DND-41 (cell line): ENCODE measurements around the gene NUP133.

ENCODE experiments used
- ATAC-seq: fragments of 200-7000 bp; cut with Tn5 transposase; 3 replicates; pipeline ENCODE4 v1.9.1; 2021; ENCODE audit warnings: low read depth; ENCODE audit not compliant: insufficient read depth
- DNase-seq: peaks from one replicate; pipeline ENCODE4 v3.0.0-alpha.2; 2020
- H2AFZ ChIP-seq: 2 replicates; pipeline ENCODE4 v1.6.0; 2012; ENCODE audit warnings: low read depth, low read length
- H3K27ac ChIP-seq: 2 replicates; pipeline ENCODE4 v1.5.1; 2012; ENCODE audit warnings: low read length, inconsistent platforms
- H3K27me3 ChIP-seq: fragments of 200-600 bp; sonication (generic); 2 replicates; pipeline ENCODE4 v1.6.0; 2012; ENCODE audit warnings: low read length, mild to moderate bottlenecking, inconsistent platforms; ENCODE audit not compliant: insufficient read depth, poor library complexity
- H3K36me3 ChIP-seq: 2 replicates; pipeline ENCODE4 v1.5.1; 2012; ENCODE audit warnings: low read length, inconsistent platforms; ENCODE audit not compliant: insufficient read depth
- H3K4me1 ChIP-seq: 2 replicates; pipeline ENCODE4 v1.5.1; 2012; ENCODE audit warnings: mild to moderate bottlenecking, low read length; ENCODE audit not compliant: insufficient read depth
- H3K4me2 ChIP-seq: 2 replicates; pipeline ENCODE4 v1.6.0; 2012; ENCODE audit warnings: mild to moderate bottlenecking, moderate library complexity, low read length, inconsistent platforms; ENCODE audit not compliant: insufficient read depth
- H3K4me3 ChIP-seq, 2 experiments: fragments of 200-600 bp in 1 of 2; shearing (Covaris generic) in 1 of 2; 2 replicates each; pipeline ENCODE4 v1.5.1; 2012 to 2016; ENCODE audit warnings: inconsistent platforms in 2 of 2, low read length in 2 of 2, mild to moderate bottlenecking in 2 of 2, low read depth in 1 of 2, moderate library complexity in 1 of 2
- H3K79me2 ChIP-seq: 2 replicates; pipeline ENCODE4 v1.6.0; 2012; ENCODE audit warnings: low read length, inconsistent platforms; ENCODE audit not compliant: insufficient read depth
- H3K9ac ChIP-seq: 2 replicates; pipeline ENCODE4 v1.6.0; 2012; ENCODE audit warnings: low read depth, mild to moderate bottlenecking, inconsistent platforms, low read length, moderate library complexity
- H3K9me3 ChIP-seq: 2 replicates; pipeline ENCODE4 v1.5.1; 2012; ENCODE audit warnings: low read length, moderate library complexity, mild to moderate bottlenecking, inconsistent platforms; ENCODE audit not compliant: insufficient read depth, severe bottlenecking
- H4K20me1 ChIP-seq: 2 replicates; pipeline ENCODE4 v1.6.0; 2012; ENCODE audit warnings: low read length; ENCODE audit not compliant: insufficient read depth
- EZH2 ChIP-seq: IDR thresholded peaks from 3 replicates; pipeline ENCODE4 v1.6.1; 2012; ENCODE audit warnings: borderline replicate concordance, low read depth, mild to moderate bottlenecking, moderate library complexity, low read length, inconsistent platforms; ENCODE audit not compliant: severe bottlenecking
- TF ChIP-seq, protein P1 (sequence below): IDR thresholded peaks from 2 replicates; pipeline ENCODE4 v1.5.1; 2012; ENCODE audit warnings: borderline replicate concordance, low read length, moderate library complexity, mild to moderate bottlenecking; ENCODE audit not compliant: poor library complexity, severe bottlenecking; ENCODE audit errors: extremely low read depth

The NUP133 gene

GRCh38 chr1:229547542-229547941, 39.4 kb upstream of the NUP133 start:
- no peak overlapping the region for H3K9ac ChIP-seq
- H3K9me3 ChIP-seq, result no peaks in the 10 kb centered on the region
- H3K36me3 ChIP-seq, result peaks cover 51% of the 10 kb centered on the region
- no peak overlapping the region for H3K27ac ChIP-seq
- H4K20me1 ChIP-seq, result peaks cover 7% of the 10 kb centered on the region; the same call in 1 of the 2 replicates
- DNase-seq, result no peak
- H3K4me3 ChIP-seq, result no peak overlapping the region
- ATAC-seq, result no peak
- H3K4me2 ChIP-seq, result no peak overlapping the region
- TF ChIP-seq EZH2, result no peak
- TF ChIP-seq, protein P1, sequence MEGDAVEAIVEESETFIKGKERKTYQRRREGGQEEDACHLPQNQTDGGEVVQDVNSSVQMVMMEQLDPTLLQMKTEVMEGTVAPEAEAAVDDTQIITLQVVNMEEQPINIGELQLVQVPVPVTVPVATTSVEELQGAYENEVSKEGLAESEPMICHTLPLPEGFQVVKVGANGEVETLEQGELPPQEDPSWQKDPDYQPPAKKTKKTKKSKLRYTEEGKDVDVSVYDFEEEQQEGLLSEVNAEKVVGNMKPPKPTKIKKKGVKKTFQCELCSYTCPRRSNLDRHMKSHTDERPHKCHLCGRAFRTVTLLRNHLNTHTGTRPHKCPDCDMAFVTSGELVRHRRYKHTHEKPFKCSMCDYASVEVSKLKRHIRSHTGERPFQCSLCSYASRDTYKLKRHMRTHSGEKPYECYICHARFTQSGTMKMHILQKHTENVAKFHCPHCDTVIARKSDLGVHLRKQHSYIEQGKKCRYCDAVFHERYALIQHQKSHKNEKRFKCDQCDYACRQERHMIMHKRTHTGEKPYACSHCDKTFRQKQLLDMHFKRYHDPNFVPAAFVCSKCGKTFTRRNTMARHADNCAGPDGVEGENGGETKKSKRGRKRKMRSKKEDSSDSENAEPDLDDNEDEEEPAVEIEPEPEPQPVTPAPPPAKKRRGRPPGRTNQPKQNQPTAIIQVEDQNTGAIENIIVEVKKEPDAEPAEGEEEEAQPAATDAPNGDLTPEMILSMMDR, result no peak
- H3K4me1 ChIP-seq, result no peaks in the 10 kb centered on the region
- peaks cover 36% of the 10 kb centered on the region for H3K79me2 ChIP-seq
- H2AFZ ChIP-seq, result no peak overlapping the region
- no peaks in the 10 kb centered on the region for H3K27me3 ChIP-seq

DNA sequence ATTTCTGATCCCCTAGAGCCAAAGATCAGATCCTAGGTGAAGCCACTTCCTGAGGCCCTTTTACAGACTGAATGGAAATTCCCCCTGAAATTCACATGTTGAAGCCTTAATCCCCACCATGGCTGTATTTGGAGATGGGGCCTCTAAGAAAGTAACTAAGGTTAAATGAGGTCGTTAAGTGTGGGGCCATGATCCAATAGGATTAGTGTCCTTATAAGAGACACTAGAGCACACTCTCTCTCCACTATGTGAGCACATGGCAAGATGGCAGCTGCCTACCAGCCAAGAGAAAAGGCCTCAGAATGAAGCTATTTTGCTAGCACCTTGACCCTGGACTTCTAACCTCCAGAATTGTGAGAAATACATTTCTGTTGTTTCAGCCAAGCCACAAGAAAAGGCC, 36.4 kb upstream of the NUP133 start:
- no peak overlapping the region for H3K4me3 ChIP-seq
- TF ChIP-seq, protein P1, result no peak
- no peak for TF ChIP-seq EZH2
- no peak overlapping the region for H3K4me2 ChIP-seq
- no peak overlapping the region for H3K9ac ChIP-seq
- DNase-seq (no peak), ATAC-seq (no peak)
- peaks cover 7% of the 10 kb centered on the region for H3K79me2 ChIP-seq
- H3K36me3 ChIP-seq, result peaks cover 72% of the 10 kb centered on the region
- no peaks in the 10 kb centered on the region; the same call in 1 of the 2 replicates for H4K20me1 ChIP-seq
- H3K27ac ChIP-seq, result no peak overlapping the region
- no peaks in the 10 kb centered on the region for H3K4me1 ChIP-seq
- H3K9me3 ChIP-seq, result no peaks in the 10 kb centered on the region
- H2AFZ ChIP-seq, result no peak overlapping the region
- H3K27me3 ChIP-seq, result no peaks in the 10 kb centered on the region

- H3K27ac ChIP-seq, result no peak overlapping the region
- H3K79me2 ChIP-seq, result no peaks in the 10 kb centered on the region
- no peaks in the 10 kb centered on the region for H3K27me3 ChIP-seq
- H4K20me1 ChIP-seq, result no peaks in the 10 kb centered on the region
- no peak overlapping the region for H3K4me3 ChIP-seq
- H3K36me3 ChIP-seq, result peaks cover 86% of the 10 kb centered on the region
- H2AFZ ChIP-seq, result no peak overlapping the region
- TF ChIP-seq EZH2, result no peak
- TF ChIP-seq, protein P1, result no peak
- ATAC-seq (no peak), DNase-seq (no peak)
- H3K4me1 ChIP-seq, result no peaks in the 10 kb centered on the region
- H3K4me2 ChIP-seq, result no peak overlapping the region
- H3K9me3 ChIP-seq, result no peaks in the 10 kb centered on the region
- H3K9ac ChIP-seq, result no peak overlapping the region
Measured at GRCh38 chr1:229539863-229540506, 31.8 kb upstream of the NUP133 start.
